ENCODE data around the gene GUCY1A2.
A peak's percentile ranks its signal among the peaks of the same experiment; 100 is the strongest.
"Not testable (repeated sequence)": the region's sequence is repeated elsewhere in the genome, so short reads cannot be mapped to it uniquely, and the experiment has no call there.

Gene GUCY1A2

GRCh38 chr11:106828576-106828975 is 189.7 kb downstream of the GUCY1A2 start:
- no peak for DNase-seq

GRCh38 chr11:106827687-106828086 is 190.6 kb downstream of the GUCY1A2 start:
- no peak for DNase-seq

DNA sequence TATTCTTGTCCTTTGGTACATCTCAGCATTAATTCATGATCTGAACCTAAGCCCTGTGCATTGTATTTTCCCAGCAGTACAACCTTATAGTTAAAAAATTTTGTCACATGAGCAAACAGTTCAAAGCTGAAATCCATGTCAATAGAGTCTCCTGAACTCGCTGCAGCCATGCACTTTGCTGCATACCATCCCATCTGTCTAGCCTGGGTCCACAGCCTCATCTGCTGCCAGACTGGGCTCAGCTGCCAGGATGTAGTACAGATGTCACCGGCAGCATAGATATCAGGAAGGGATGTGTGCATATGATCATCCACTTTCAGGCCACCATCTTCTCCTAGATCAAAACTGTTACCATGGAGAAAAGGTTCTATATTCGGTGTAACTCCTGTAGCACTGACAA is 191.7 kb downstream of the GUCY1A2 start:
- DNase-seq, result not testable (repeated sequence)

GRCh38 chr11:106821826-106822225 is 196.4 kb downstream of the GUCY1A2 start:
- no peak for DNase-seq

- DNase-seq, result no peak
Measured at GRCh38 chr11:106821291-106821690, 197.0 kb downstream of the GUCY1A2 start.

- no peak for DNase-seq
Measured at GRCh38 chr11:106818443-106818842, 199.8 kb downstream of the GUCY1A2 start.

DNA sequence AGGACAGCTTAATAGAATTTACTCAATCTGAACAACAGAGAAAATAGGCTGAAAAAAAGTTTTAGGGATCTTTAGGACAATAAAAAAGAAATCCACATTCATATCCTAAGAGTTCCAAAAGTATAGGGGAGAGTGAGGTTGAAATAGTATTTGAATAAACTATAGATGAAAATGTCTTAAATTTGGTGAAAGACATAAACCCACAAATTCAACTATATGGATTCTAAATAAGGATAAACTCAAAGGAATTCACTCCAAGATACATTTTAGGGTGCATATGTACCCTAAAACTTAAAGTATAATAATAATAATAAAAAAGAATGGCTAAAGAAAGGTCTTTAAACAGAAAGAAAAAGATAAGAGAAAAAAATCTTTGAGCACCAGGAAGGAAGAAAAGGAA is 203.1 kb downstream of the GUCY1A2 start:
- no peak for DNase-seq

DNA sequence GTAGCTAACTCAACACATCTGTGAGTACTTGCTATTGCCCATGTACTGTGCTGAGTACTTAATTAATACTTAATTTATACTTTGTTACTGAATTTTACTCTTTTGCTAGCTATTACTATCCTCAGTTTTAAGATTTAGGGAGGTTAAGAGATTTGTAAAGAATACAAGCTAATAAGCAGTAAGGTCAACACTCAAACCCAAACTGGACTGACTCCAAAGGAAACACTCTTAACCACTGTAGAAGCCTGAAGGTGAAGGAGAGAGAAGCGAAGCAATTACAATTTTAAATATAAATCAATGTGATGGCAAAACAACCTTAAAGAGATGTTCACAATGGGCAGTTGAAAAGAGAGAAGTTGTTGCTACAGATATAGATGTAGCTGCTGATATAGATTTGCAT is 204.5 kb downstream of the GUCY1A2 start:
- DNase-seq, result no peak

- DNase-seq, result no peak
Measured at GRCh38 chr11:106794058-106794457, 224.2 kb downstream of the GUCY1A2 start.

GRCh38 chr11:106789406-106789805 is 228.9 kb downstream of the GUCY1A2 start:
- DNase-seq, result no peak

DNA sequence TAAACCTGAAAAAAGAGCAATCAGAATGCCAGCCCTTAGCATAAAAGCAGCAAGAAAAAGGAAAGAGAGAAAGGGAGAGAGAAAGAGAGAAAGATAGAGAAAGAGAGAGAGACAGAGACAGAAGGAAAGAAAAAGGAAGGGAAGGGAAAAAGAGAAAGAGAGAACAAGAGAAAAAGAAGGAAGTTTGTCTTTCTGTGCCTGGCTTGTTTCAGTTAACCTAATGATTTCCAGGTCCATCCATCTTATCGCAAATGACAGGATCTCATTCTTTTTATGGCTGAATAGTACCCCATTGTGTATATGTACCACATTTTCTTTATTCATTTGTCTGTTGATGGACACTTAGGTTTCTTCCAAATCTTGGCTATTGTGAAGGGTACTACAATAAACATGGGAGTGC is 230.8 kb downstream of the GUCY1A2 start:
- no peak for DNase-seq

DNA sequence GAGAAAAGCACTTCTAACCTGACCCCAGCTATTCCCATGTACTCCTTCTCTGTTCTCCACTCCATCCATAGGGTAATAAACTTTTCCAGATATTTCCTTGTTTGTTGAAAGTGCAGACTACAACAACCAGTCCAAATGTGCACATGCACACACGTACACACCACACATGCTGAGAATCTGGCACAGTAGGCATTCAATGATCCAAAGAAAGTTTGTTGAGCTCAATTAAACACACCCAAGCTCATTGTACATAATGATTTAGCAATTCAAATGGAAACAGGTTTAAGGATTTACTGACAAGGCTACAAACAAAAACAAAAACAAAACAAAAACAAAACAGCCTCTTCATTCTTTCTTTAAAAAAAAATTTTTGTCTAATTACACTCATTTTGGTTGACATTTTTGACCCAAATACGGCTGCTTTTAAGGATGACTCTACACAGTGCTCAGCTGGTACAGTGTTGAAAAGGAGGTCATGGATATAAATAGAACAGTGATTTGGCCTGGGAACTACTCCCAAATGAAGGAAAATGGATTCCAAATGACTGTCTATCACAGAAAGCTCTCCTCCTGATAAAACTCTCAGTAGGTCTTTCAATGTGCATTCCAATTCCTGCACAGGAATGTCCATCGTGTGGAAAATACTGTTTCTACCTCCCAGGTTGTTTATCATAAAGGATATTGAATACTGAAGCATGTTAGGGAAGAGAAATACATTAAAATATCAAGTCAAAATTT is 232.2 kb downstream of the GUCY1A2 start:
- DNase-seq, result peak in 1 of 2 experiments; percentile 37

GRCh38 chr11:106777302-106777701 is 241.0 kb downstream of the GUCY1A2 start:
- not testable (repeated sequence) for DNase-seq

DNA sequence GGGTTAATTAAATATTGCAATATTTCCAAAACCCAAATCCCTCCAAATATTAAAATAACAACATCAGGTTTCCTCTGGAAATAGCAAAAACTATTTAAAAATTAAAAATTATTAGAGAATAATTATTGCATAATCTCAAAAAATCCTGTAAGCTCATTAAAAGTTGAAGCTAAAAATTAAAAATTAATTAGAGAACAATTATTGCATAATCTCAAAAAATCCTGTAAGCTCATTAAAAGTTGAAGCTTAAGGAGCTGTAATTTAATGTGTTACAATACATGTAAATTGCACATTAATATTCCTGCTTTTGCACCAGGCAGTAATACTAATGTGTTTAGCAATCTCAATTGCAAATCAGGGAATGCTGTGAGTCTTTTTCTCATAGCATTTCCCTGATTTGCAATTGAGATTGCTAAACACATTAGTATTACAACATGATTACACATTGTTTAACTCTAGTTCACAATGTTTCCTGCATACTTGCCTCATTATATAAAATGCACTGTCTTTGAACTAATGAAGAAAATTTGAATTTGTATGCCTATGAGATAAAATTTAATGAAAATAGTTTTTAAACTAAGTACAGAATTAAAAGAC is 247.7 kb downstream of the GUCY1A2 start:
- DNase-seq, result no peak

- no peak for DNase-seq
Measured at GRCh38 chr11:106765469-106766258, 252.6 kb downstream of the GUCY1A2 start.

DNA sequence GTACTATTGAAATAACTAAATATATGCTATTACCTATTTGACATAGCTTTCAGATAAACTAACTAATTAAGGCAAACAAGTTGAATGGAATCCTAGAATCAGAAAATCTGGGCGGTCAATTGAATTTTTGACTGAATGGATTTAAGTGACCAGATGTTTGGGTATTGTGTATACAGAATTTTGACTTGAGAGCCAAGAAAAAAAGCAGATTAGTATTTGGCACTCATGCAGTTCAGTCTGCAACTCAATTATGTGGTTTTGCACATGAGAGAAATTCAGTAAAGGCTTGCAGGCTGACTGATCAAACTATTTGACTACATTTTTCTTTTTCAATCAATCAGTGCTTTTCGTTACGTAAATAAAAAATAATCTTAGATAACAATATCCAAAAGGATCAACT is 254.8 kb downstream of the GUCY1A2 start:
- no peak for DNase-seq

DNA sequence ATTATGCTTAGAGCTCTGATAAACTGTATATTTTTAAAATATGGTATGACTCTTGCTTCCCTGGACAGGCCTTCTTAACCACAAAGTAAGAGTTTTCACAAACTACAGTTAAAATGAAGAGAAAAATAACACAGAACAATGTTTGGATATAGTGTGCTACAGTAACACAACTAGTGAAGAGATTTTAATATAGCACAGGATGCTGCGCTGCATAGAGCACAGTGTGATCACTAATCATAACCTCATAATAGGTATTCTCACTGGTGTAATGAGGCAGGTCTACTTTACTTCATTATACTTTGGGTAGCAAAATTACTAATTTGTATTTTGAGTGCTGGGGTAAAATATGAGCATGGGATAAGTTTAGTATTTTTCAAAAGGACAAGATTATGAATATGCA is 256.5 kb downstream of the GUCY1A2 start:
- no peak for DNase-seq

DNA sequence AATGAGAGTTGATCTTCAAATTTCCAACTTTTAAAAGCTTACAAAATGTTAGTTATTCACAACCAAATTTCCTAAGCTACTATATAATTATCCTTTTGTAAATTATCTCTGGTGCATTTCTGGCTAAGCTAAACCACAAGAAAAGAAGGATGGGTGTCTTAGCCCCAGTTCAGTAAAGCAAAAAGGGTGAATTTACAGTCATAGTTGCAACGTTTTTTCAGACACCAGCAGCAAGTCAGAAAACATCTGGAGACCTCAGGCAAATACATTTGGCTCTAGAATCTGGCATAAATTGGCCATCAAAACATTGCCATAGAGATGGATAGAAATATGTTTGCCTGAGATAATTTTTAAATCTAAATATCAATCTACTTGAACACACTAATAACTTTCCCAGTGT is 257.0 kb downstream of the GUCY1A2 start:
- no peak for DNase-seq

- no peak for DNase-seq
Measured at GRCh38 chr11:106748059-106748458, 270.2 kb downstream of the GUCY1A2 start.

DNA sequence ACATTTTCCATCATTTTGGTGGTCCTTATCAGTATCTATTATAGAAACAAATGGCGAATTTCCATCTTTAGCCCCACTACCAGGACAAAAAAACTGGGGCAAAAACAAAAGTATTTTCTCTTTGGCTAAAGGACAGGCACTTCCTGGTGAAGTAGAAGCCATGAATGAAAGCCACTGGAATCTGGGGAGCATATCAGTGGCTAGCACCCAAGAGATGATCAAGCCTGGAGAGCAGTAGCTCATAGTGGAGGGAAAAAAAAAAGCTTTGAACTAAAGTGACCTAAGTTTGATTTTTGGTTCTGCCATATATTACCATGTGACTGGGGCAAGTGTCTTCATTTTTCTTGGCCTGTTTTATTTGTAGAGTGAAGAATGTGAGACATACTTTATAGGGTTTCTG is 272.3 kb downstream of the GUCY1A2 start:
- DNase-seq, result no peak

- no peak for DNase-seq
Measured at GRCh38 chr11:106733635-106734034, 284.6 kb downstream of the GUCY1A2 start.

DNA sequence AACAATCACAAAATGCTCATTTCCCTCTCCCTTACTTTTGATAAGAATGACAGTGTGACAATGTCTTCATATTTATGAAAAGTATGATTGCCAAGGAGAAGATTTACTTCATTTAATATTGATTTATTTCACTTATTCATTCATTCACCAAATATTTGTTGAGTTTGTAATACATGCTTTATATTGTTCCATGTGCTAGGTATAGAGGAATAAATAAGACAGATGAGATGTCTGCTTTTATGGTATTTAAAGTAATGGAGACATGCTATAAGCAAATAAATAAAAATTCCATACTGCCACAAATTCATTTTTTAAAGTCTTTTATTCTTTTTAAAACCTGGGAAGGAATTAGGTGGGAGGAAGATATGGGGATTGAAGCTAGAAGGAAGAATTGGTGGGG is 289.4 kb downstream of the GUCY1A2 start:
- no peak for DNase-seq

GRCh38 chr11:106728379-106728778 is 289.9 kb downstream of the GUCY1A2 start:
- no peak for DNase-seq

DNA sequence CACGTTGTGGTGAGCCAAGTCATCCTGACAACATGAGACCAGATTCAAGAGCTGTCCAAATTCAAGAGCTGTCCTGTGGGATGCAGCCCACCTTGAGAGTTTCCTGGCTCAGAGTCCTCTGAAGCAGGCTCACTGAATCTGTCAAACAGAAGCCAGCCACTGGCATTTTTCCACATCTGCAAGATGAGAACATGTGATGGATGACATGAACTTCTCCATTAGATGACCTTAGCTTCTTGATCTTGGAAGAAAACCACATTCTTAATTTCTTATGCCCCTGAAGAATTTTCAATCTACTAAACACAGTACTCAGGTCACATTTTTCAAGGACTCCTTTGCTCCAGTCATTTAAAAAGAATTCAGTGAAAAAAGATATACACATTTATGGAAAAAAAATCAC is 291.0 kb downstream of the GUCY1A2 start:
- DNase-seq, result no peak
